GM21390 (cell line): Measurements from ENCODE around the gene TRAPPC13.
"Not testable (repeated sequence)": the region's sequence is repeated elsewhere in the genome, so short reads cannot be mapped to it uniquely, and the experiment has no call there.

ENCODE experiments used
- ATAC-seq: cut with Tn5 transposase; IDR thresholded peaks from one replicate; pipeline ENCODE4 v1.9.1; 2021; ENCODE audit not compliant: unreplicated experiment

TRAPPC13 gene

GRCh38 chr5:65676056-65676455 lies 51.2 kb downstream of the TRAPPC13 start:
- ATAC-seq, result not testable (repeated sequence)

GRCh38 chr5:65682148-65682547 lies 57.3 kb downstream of the TRAPPC13 start:
- no peak for ATAC-seq

GRCh38 chr5:65693121-65693520 lies 68.3 kb downstream of the TRAPPC13 start:
- no peak for ATAC-seq

- ATAC-seq, result no peak
These were observed 70.4 kb downstream of the TRAPPC13 start for GRCh38 chr5:65695162-65695755.

GRCh38 chr5:65695896-65696295 lies 71.1 kb downstream of the TRAPPC13 start:
- no peak for ATAC-seq

- ATAC-seq, result no peak
These were observed 72.1 kb downstream of the TRAPPC13 start for GRCh38 chr5:65696892-65697291.

- ATAC-seq, result no peak
These were observed 74.5 kb downstream of the TRAPPC13 start for GRCh38 chr5:65699338-65699737.

GRCh38 chr5:65702036-65702435 lies 77.2 kb downstream of the TRAPPC13 start:
- no peak for ATAC-seq

GRCh38 chr5:65704621-65705239 lies 79.9 kb downstream of the TRAPPC13 start:
- no peak for ATAC-seq

- ATAC-seq, result no peak
These were observed 82.8 kb downstream of the TRAPPC13 start for GRCh38 chr5:65707663-65708062.

GRCh38 chr5:65708145-65708544 lies 83.3 kb downstream of the TRAPPC13 start:
- ATAC-seq, result no peak
